ENCODE measurements around the gene SAMMSON.

Gene SAMMSON

DNA sequence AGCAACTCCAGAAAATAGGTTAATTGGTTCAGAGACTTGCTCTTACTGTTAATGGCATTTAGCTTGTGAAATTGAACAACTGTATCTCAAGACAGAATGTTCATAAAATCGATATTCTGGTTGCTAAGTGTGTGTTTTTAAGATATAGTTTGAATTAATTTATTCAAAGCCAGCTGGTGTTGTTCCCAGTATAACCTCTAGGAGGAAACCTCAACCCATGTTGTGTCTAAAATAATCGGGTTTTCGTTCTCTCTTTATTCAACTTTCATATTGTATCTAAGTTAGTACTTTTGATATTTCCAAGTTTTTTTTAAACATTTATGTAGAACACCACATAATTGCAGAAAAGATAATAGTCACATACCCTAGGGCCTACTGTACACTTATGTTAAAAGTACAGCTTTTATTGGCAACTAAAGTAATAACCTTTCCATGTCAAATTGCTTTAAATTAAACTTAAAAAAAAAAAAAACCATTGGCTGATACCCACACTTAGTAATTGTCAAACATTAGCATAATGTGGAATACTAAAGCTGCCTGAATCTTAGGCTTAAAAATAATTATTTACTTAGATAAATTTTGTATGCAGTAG lies 90.9 kb downstream of the SAMMSON start:
- DNase-seq (ENCODE audit: low read depth), result no peak

DNA sequence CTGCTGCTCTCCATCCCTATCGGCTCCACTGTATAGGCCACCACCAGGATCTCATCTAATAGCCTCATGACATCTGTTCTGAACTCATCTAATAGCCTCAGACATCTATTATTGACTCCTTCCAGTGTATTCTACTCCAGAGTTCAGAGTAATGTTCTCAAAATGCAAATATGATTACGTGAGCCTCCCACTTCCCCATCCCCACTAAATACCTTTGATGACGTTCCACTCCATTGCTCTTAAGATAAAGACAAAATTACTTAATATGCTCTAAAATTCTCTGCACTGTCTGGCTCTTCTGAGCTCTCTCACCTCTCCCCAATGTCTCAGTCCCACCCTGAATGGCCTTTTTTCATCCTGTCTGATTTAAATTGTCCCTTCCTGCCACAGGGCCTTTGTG lies 94.7 kb downstream of the SAMMSON start:
- DNase-seq (ENCODE audit: low read depth), result no peak

DNA sequence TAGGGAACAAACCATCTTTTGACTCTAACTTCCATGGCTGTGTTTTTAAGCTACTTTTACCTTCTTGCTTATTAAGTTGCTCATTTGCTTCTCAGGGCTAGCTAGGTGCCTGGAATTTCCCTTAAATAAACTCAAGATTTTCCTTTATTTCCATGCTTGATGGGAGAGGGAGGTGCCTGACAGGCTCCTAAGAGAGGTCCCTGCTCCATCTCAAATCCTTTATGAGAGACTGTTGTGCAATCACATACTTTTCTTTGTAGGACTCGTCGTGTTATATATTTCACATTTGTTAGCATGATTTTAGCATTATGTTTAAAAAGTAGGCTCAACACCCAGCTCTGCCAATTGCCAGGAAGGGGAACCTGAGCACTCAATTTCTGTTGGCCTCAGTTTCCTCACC lies 95.7 kb downstream of the SAMMSON start:
- DNase-seq (ENCODE audit: low read depth), result no peak

DNA sequence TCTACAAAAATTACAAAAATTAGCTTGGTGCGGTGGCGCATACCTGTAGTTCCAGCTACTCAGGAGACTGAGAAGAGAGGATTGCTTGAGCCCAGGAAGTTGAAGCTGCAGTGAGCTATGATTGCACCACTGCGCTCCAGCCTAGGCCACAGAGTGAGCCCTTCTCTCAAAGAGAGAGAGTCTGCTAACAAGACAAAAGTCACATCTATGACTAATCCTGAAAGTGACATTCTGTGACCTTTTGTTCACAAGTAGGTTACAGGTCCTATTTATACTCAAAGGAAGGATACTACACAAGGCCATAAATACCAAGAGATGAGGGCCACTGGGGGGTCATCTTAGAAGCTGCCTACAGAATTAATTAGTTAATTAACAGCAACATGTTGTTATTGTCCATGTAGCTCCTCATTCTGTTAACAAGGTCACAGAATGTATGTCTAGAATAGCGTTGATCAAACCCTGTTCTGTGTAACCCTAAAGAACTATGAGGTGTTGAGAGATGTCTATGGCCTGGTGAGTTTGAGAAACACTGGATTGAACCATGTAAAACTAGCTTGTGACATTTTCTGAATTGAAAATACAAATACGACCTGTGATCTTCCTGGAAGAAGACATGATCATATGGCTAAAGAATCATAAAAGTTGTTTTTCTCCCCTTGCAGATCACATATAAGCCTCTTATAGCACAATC lies 97.0 kb downstream of the SAMMSON start:
- no peak for DNase-seq (ENCODE audit: low read depth)

DNA sequence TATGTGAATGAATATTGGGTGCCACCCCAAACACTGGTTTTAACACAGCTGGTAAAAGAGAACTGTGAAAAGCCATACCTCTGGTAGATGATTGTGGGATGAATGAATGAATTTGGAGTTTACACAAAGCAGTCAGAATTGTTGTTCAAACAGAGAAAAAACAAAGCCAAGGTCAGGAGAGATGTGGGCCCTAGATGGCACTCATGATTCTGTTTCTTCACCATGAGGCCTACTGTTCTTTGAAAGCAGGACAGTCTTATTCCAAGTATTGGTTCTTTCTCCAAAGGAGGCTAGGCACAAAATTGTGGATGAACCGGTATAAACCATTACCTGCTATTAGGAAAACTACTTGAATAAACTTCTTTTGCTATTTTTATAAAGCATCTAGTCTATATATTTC lies 97.6 kb downstream of the SAMMSON start:
- DNase-seq (ENCODE audit: low read depth), result no peak

DNA sequence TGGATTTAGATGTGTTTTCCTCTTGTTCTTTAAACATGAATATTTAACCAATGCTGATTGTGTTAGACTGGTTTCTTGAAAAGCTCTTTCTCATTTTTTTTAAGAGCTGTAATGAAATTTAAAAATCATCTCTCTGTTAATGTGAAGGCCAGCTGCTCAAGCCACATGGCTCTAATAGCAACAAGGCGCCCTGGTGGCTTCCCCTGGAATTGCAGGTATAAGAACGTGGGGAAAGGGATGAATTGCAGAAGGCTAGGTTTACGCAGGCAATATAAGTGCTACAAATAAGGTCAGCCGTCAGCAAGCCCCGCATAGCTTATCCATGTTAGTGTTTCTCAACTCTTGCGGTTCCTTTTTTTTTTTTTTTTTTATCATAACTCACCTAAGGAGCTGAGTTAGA lies 108.5 kb downstream of the SAMMSON start:
- no peak for DNase-seq (ENCODE audit: low read depth)

DNA sequence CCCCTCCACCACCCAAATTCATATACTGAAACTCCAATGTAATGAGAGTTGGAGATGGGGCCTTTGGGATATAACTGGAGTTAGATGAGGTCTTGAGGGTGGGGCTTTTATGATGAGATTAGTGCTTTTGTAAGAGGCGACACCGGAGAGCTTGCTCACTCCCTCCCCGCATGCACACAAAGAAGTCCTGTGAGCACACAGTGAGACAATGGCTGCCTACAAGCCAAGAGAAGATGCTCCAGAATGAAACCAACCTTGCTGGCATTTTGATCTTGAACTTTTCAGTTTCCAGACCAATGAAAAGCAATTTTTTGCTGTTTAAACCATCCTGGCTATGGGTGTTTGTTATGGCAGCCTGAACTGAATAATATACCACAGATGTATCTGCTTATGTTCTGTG lies 109.0 kb downstream of the SAMMSON start:
- DNase-seq (ENCODE audit: low read depth), result no peak

DNA sequence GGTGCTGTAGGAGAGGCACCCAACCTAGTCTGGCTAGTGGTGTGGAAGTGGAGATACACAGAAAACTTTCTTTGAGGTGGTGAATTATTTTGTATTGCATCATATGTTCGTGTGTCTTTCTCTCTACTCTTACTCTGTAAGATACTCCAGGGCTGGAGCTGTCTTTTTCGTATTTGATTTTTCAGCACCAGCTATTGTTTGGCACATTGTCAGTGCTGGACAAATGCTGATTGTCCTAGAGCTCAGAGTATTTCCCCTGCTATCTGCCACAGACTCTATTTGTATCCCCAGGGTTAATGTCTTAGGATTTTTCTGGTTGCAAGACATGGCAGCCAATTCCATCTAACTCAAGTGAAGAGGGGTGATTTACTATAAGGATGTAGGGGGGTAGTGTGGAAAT lies 110.5 kb downstream of the SAMMSON start:
- no peak for DNase-seq (ENCODE audit: low read depth)

DNA sequence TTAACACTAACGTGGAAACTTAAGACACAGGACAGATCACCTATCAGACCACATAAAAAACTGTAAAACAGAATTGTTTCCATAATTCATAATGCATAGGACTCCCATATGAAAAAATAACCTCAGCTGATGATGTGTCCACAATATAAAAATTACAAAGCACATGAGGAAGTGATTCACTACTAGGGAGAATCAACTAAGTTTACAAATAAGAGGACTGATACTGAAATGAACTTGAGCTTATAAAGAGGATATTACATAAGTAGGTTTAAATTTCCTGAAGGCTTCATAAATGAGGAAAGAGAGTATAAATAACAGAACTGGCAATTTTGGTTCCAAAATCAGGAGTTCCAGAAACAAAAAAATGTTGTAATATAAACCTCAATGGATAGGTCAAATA lies 111.9 kb downstream of the SAMMSON start:
- no peak for DNase-seq (ENCODE audit: low read depth)

DNA sequence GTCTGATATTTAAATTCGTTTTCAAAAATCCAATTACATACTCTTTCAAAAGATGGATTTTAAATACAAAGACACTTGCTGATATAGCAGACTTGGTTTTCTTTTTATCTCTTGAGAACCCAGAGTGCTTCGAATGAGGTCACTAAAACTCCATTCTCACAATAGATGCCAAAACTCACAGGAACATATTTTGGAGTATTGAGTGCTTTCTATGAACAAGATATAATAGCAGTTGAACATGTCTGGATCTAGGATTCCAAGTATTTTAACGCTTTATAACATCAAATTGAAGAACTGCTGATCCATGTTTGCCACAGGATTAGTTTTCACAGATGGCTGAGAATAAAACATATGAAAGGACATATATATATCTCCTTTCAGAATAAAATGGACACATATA lies 113.2 kb downstream of the SAMMSON start:
- no peak for DNase-seq (ENCODE audit: low read depth)

DNA sequence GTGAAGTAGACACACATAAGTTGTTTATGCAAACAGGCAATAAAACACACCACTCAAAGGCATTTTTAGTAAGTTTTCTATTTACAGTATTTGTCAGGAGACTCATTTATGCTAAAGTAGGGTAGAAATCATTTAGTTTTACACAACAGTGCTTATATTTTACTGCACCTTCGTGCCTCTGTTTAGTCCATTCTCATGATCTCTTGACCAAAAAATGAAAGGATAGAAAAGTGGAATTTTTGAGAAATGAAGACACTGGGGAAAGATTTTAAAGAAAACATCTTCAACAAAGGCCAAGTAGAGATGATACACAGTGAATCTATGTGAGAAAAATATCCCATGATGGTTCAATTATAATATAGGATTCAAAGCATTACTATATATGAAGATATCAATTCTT lies 114.9 kb downstream of the SAMMSON start:
- DNase-seq (ENCODE audit: low read depth), result no peak

DNA sequence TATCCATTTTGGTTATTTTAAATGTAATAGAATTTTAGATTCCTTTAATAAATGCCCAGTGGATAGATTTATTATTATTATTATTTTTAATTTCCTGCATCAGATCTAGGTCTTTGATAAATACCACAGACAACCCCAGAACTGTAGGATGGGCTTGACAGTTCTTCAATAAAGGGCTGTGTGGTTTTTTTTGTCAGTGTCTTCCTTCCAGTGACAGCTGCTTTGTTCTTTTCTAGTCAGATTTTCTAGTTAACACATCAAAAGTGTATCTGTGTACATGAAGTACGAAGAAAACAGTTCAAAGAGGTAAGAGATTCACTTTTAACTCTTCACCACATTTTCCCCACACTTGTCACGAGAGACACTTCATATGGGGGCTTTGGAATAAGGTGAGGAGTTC lies 120.3 kb downstream of the SAMMSON start:
- no peak for DNase-seq (ENCODE audit: low read depth)

Measured in stimulated activated CD8-positive, alpha-beta memory T cell treated with anti-CD3 and anti-CD28 coated beads, Interleukin-15, amount 100 ng/mL, for 1 hour (primary cell).